GM12801 (cell line): ENCODE measurements around the gene PSTPIP1.

ENCODE experiments used
- TF ChIP-seq, protein P1 (sequence below): IDR thresholded peaks from one replicate; pipeline ENCODE4 v1.5.1; 2011; ENCODE audit warnings: control low read depth; ENCODE audit not compliant: insufficient read length; ENCODE audit errors: extremely low read depth

The PSTPIP1 gene

DNA sequence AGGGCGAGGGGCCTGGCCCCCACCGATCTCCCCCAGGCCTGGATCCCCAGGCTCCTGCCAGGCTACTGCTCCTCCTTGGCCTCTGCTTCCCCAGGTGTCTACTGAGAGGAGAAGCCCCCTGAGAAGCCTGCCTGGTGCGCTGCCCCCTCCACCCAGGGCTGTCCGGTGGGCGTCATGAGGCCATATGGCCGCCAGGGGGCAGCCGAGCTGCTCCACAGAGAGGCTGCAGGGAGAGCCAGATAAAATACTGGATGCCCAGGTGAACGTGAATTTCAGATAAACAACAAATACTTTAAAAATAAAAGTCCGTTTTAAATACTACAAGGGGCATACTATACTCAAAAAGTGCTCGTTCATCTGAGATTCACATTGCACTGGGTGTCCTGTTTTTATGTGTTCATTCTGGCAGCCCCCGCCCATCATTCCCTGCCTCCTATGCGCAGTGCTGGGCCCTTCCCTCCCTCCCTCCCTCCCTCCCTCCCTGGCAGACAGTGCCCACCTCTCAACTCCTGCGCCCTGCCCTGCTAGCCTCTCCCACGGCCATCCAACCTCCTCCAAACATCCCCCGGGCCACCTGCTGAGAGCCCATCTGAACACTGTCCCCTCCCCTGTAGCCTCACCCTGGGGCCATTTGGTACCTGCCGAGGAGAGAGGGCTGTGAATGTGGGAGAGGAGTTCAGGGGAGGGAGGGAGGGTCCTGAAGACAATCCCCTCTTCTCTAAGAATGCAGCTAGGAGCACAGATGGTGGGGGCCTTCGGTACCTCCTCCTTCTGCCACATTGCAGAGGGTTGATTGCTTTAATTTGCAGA, 29.6 kb downstream of the PSTPIP1 start:
- TF ChIP-seq, protein P1, sequence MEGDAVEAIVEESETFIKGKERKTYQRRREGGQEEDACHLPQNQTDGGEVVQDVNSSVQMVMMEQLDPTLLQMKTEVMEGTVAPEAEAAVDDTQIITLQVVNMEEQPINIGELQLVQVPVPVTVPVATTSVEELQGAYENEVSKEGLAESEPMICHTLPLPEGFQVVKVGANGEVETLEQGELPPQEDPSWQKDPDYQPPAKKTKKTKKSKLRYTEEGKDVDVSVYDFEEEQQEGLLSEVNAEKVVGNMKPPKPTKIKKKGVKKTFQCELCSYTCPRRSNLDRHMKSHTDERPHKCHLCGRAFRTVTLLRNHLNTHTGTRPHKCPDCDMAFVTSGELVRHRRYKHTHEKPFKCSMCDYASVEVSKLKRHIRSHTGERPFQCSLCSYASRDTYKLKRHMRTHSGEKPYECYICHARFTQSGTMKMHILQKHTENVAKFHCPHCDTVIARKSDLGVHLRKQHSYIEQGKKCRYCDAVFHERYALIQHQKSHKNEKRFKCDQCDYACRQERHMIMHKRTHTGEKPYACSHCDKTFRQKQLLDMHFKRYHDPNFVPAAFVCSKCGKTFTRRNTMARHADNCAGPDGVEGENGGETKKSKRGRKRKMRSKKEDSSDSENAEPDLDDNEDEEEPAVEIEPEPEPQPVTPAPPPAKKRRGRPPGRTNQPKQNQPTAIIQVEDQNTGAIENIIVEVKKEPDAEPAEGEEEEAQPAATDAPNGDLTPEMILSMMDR, result no peak

DNA sequence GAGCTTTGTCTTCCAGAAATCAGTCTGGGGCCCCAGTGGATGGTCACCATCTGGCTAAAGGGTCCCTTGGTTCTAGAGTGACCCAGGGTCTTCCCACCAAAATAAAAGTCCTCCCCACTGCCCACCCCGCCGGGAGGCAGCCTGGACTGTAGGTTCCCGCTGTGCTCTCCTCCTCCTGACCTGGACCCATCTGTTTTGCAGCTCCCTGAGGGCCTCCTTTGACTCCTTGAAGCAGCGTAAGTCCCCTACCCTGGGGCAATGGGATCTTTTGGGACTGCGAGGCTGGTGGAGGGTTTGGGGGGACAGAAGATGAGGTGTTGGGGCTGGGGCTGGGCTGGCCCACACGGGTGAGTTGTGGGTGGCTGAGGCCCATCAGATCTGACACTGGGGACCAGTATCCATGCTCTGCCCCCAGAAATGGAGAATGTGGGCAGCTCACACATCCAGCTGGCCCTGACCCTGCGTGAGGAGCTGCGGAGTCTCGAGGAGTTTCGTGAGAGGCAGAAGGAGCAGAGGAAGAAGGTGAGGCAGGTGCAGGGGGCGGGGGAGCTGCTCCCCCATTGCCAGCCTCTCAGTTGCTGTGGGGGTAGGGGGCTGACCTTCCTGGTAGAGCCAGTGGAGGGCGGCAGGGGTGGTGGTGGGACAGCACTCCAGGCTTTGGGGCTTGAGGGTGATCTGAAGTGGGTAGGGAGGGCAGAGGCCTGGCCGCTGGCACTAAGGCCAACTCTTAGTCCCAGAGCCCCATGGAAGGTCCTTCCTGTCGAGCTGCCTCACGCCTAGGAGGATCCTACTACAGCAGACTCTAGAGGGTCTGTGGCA, 30.4 kb downstream of the PSTPIP1 start:
- TF ChIP-seq, protein P1, result no peak

DNA sequence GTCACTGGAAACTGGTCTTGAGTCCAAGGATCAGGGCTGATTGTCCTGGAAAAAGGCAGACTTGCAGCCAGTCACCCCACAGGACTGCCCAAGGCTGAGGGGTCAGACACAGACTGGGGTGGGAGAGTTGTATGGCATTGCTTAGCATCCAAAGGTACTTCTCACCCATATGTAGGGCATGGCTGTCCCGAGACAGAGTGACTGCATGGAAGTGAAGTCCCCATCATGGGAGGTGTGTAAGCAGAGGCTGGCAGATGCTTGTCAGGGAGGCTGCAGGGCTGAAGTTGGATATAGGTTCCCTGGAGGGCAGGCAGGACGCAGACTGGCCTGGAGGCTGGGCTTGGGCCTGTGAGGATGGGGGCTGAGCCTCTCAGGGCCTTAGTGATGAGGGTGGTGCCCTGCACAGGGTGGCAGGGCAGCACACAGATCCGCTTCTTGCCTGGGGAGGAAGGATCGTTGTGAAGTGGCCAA, 31.1 kb downstream of the PSTPIP1 start:
- TF ChIP-seq, protein P1, result no peak

DNA sequence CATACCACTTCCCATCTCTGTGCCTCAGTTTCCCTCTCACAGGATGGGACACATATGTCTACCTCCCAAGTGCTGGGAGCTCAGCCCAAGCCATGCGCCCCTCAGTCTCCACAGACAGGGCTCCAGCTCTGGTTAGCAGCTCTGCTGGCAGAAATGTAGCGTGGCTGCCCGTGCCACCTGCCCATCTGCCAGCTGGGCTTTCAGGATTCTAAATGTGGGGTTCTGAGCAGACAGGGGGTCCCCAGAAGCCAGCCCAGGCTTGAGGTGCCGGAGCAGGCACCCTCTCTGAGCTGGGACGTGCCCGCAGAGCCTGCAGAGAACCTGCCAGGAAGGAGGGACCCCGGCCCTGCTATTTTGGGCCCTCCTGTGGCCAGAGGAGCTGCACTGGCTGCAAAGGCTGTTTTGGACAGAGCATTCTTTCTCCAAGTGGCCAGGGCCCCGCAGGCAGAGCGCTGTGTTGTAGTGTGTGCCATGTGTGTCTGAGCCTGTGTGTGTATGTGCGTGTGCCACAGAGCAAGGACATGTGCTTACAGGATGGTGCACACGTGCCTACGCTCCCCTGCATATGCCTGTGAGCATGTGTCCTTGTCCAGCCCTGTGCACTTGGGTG, 31.7 kb downstream of the PSTPIP1 start:
- TF ChIP-seq, protein P1, result no peak

DNA sequence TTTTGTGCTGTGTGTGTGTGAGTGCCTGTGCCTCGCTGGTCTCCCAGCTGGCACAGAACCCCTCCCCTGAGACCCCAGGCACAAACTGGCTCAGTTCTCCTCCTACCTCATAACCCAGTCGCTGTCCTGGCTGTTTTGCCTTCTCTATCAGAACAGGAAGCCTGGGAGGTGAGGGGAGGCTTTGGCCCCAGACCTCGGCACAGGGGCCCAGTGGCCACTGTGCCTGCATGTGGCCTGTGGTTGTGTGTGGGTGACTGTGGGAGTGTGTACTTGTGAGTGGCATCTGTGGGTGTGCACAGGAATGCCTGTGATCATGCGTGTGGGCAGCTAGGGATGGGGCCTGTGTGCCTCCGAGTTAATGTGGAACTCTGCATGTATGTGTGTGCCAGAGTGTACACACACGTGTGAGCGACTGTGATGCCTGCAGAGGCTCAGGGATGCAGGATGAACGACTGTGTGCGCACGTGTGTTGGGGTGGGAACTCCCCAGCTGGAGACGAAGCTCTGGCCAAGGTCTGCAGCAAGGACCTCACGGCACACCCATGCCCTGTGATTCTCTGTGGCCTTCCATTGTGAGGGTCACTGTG, 32.3 kb downstream of the PSTPIP1 start:
- TF ChIP-seq, protein P1, result no peak

DNA sequence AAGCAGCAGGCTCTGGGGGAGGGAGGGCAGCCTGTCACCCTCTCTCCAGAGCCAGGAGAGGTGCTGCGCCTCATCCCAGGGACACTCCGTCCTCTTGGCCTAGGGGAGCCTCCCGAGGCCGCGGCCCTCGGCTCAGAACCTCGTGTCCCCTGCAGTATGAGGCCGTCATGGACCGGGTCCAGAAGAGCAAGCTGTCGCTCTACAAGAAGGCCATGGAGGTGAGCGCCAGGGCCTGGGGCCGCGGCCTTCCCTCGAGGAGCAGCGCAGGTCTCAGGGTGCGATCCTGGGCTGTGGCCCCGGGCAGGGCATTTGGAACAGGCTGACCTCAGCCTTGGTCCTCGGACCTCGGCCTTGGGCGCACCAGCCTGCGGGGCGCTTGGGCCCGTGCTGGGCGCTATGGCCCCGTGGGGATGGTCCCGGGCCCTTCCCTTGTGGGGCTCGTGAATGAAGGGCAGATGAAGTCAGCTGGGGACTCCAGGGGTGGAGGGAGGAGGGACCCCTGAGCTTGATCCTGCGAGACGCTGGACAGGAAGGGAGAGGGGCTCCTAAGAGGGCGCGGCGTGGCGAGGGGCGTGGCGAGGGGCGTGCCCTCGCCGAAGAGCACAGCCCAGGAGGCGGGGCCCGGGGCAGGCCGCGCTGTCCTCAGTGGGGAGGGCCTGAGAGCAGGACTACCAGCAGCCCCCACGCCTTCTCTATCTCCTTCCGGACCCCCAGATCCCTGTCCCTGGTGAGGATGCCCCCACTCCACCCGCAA, 32.9 kb downstream of the PSTPIP1 start:
- TF ChIP-seq, protein P1, result no peak
